Stimulated activated CD4-positive, alpha-beta T cell treated with anti-CD3 and anti-CD28 coated beads, Interleukin-4, amount 100 ng/mL, for 24 hours (primary cell): ENCODE results near the gene COQ10A.
A peak's percentile ranks its signal among the peaks of the same experiment; 100 is the strongest.
"Not testable (repeated sequence)": the region's sequence is repeated elsewhere in the genome, so short reads cannot be mapped to it uniquely, and the experiment has no call there.

Source experiments
- DNase-seq: peaks from one replicate; pipeline ENCODE4 v3.0.0-alpha.2; 2020

COQ10A gene

GRCh38 chr12:56282579-56282978 lies 15.8 kb downstream of the COQ10A start:
- DNase-seq: no peak

- not testable (repeated sequence) for DNase-seq
Measured at GRCh38 chr12:56284263-56284662, 17.5 kb downstream of the COQ10A start.

GRCh38 chr12:56286044-56286830 lies 19.5 kb downstream of the COQ10A start:
- DNase-seq: no peak

- no peak for DNase-seq
Measured at GRCh38 chr12:56288705-56289387, 22.1 kb downstream of the COQ10A start.

GRCh38 chr12:56293795-56294194 lies 27.1 kb downstream of the COQ10A start:
- no peak for DNase-seq

- no peak for DNase-seq
Measured at GRCh38 chr12:56296295-56296694, 29.6 kb downstream of the COQ10A start.

GRCh38 chr12:56297400-56297799 lies 30.7 kb downstream of the COQ10A start:
- no peak for DNase-seq

GRCh38 chr12:56298828-56299227 lies 32.1 kb downstream of the COQ10A start:
- no peak for DNase-seq

GRCh38 chr12:56299308-56299852 lies 32.6 kb downstream of the COQ10A start:
- peak; percentile 34 for DNase-seq

- DNase-seq: peak; percentile 99
Measured at GRCh38 chr12:56299853-56300643, 33.3 kb downstream of the COQ10A start, which contains the start of gene CS. CS (minus strand) TSS chr12:56300330; CDS start chr12:56300201, 129 bp downstream.

GRCh38 chr12:56300644-56301464 lies 34.1 kb downstream of the COQ10A start:
- DNase-seq: peak; percentile 4

- no peak for DNase-seq
Measured at GRCh38 chr12:56304276-56304675, 37.5 kb downstream of the COQ10A start.

GRCh38 chr12:56304872-56305590 lies 38.3 kb downstream of the COQ10A start:
- no peak for DNase-seq

- no peak for DNase-seq
Measured at GRCh38 chr12:56307221-56307965, 40.7 kb downstream of the COQ10A start.

- no peak for DNase-seq
Measured at GRCh38 chr12:56308714-56309113, 42.0 kb downstream of the COQ10A start.

- no peak for DNase-seq
Measured at GRCh38 chr12:56311003-56311402, 44.3 kb downstream of the COQ10A start.

- no peak for DNase-seq
Measured at GRCh38 chr12:56315249-56315621, 48.5 kb downstream of the COQ10A start.

- DNase-seq: peak; percentile 93
Measured at GRCh38 chr12:56315622-56316473, 49.1 kb downstream of the COQ10A start, which contains the start of gene CNPY2. CNPY2 (minus strand) TSS chr12:56315988; CDS start chr12:56315217, 771 bp downstream.

- no peak for DNase-seq
Measured at GRCh38 chr12:56317675-56318074, 50.9 kb downstream of the COQ10A start.
